Activated T-cell treated with anti-CD3 and anti-CD28 coated beads, Interleukin-2, amount 50 U/mL, for 72 hours (primary cell): ENCODE measurements around the gene MRM2. TPM values are rescaled to one million over a fixed set of nuclear protein-coding genes. Genes with fewer than 3 reads are reported as not detected.
A peak's percentile ranks its signal among the peaks of the same experiment; 100 is the strongest.

ENCODE experiments used
- ATAC-seq, 2 donors: fragments of 150-1000 bp; cut with Tn5 transposase; replicated peaks in 1 of 2; 2 replicates each; pipeline ENCODE4 v1.10.0; 2021; ENCODE audit warnings: moderate library complexity in 2 of 2, mild to moderate bottlenecking in 1 of 2
- DNase-seq, 2 donors: peaks; one replicate each; pipeline ENCODE4 v3.0.0; 2021 to 2022; ENCODE audit warnings: mixed read lengths in 1 of 2
- H3K27ac Mint-ChIP-seq: one replicate; pipeline ENCODE4 v1.8.0; 2022; ENCODE audit warnings: mild to moderate bottlenecking, moderate library complexity, mixed read lengths
- H3K27me3 Mint-ChIP-seq: one replicate; pipeline ENCODE4 v1.8.0; 2022; ENCODE audit warnings: low read depth, mixed read lengths
- H3K36me3 Mint-ChIP-seq, 2 donors: one replicate each; pipeline ENCODE4 v1.8.0; 2022; ENCODE audit warnings: mixed read lengths in 2 of 2, mild to moderate bottlenecking in 1 of 2; ENCODE audit not compliant: insufficient read depth in 2 of 2
- H3K4me1 Mint-ChIP-seq: one replicate; pipeline ENCODE4 v1.8.0; 2022; ENCODE audit warnings: low read depth, mixed read lengths
- H3K4me3 Mint-ChIP-seq, 2 donors: one replicate each; pipeline ENCODE4 v1.8.0; 2022; ENCODE audit warnings: mild to moderate bottlenecking in 2 of 2, mixed read lengths in 2 of 2, moderate library complexity in 2 of 2
- H3K9me3 Mint-ChIP-seq, 2 donors: one replicate each; pipeline ENCODE4 v1.8.0; 2022; ENCODE audit warnings: mixed read lengths in 2 of 2
- total RNA-seq, 2 donors: library from RNA; stranded (reverse); gene quantifications; one replicate each; pipeline ENCODE4 v1.2.3, GENCODE V29; 2022

MRM2 gene
- total RNA-seq, 2 donors from 2014 or later: 31.7 to 39.9 TPM

GRCh38 chr7:2259480-2259879 is 17.5 kb upstream of the MRM2 start:
- DNase-seq (no peak), ATAC-seq (no peak)
- no peaks in the 10 kb centered on the region for H3K9me3 Mint-ChIP-seq
- H3K4me1 Mint-ChIP-seq: peaks cover 9% of the 10 kb centered on the region
- H3K27ac Mint-ChIP-seq: peak overlapping the region; percentile 72
- no peak overlapping the region for H3K4me3 Mint-ChIP-seq
- H3K27me3 Mint-ChIP-seq: no peaks in the 10 kb centered on the region
- peaks cover 0 to 2% of the 10 kb centered on the region in 2 donors for H3K36me3 Mint-ChIP-seq

DNA sequence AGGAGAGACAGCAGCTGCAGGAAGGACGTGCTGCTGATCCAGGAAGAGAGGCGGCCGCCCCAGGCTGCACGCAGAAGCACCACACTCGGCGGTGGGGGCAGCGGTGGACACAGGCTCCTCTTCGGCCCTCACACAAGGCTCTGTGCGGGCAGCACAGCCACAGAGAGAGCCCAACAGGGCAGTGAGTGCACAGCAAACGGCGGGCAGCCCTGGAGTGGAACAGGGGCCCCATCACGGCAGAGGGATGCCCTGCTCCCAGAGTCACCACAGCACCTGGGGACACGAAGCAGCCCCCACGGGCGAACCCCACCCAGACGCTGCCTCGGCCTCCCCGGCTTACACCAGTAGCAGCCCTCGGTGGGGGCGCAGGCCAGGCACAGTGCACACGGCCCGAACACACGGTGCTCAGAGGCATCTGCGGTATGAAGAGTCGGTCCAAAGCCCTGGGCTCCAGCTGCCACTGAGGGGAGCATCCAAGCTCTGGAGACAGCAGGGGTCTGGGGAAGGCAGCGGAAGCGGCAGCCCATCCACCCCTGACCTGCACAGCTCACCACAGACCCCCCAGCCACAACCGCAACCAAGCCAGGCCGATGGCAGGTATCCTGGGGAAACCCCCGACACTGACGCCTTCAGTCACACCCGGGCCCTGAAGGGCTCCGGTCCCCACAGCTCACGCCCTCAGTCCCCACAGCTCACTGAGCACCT is 16.8 kb upstream of the MRM2 start:
- no peaks in the 10 kb centered on the region for H3K27me3 Mint-ChIP-seq
- peaks cover 9% of the 10 kb centered on the region for H3K4me1 Mint-ChIP-seq
- H3K4me3 Mint-ChIP-seq: no peak overlapping the region
- H3K27ac Mint-ChIP-seq: no peak overlapping the region
- no peaks in the 10 kb centered on the region for H3K9me3 Mint-ChIP-seq
- DNase-seq (no peak), ATAC-seq (no peak)
- H3K36me3 Mint-ChIP-seq: no peaks in the 10 kb centered on the region

DNA sequence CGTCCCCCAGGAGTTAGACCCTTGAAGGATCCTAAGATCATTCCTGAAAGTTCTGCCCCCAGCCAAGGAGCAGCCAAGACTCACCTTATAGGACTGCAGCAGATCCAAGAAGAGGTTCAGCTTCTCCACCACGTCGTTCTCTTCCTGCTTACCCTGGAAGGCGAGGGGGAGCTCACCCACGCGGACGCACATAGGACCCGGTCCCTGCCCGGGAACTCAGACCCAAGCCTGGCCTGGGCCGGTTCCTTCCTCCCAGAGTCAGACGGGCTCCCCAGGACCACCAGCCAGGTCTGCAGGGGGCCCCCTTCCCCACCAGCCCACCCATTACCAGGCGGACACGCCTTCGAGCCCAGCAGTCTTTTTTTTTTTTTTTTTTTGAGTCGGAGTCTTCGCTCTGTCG is 15.6 kb upstream of the MRM2 start:
- Mint-ChIP-seq H3K9me3 (no peaks in the 10 kb centered on the region), H3K4me3 (no peak overlapping the region), H3K36me3 (no peaks in the 10 kb centered on the region), H3K27me3 (no peaks in the 10 kb centered on the region), H3K27ac (no peak overlapping the region), H3K4me1 (peaks cover 9% of the 10 kb centered on the region)
- ATAC-seq: no peak
- no peak for DNase-seq

- Mint-ChIP-seq H3K9me3 (no peaks in the 10 kb centered on the region), H3K4me3 (no peak overlapping the region), H3K27ac (no peak overlapping the region), H3K36me3 (no peaks in the 10 kb centered on the region), H3K4me1 (peaks cover 8% of the 10 kb centered on the region), H3K27me3 (no peaks in the 10 kb centered on the region)
- ATAC-seq: no peak
- no peak for DNase-seq
Observed at GRCh38 chr7:2257046-2257551, 15.1 kb upstream of the MRM2 start.

GRCh38 chr7:2256306-2257045 is 14.5 kb upstream of the MRM2 start:
- Mint-ChIP-seq H3K9me3 (no peaks in the 10 kb centered on the region), H3K4me3 (no peak overlapping the region), H3K27ac (no peak overlapping the region), H3K27me3 (no peaks in the 10 kb centered on the region), H3K36me3 (no peaks in the 10 kb centered on the region), H3K4me1 (peaks cover 2% of the 10 kb centered on the region)
- no peak for ATAC-seq
- DNase-seq: no peak

DNA sequence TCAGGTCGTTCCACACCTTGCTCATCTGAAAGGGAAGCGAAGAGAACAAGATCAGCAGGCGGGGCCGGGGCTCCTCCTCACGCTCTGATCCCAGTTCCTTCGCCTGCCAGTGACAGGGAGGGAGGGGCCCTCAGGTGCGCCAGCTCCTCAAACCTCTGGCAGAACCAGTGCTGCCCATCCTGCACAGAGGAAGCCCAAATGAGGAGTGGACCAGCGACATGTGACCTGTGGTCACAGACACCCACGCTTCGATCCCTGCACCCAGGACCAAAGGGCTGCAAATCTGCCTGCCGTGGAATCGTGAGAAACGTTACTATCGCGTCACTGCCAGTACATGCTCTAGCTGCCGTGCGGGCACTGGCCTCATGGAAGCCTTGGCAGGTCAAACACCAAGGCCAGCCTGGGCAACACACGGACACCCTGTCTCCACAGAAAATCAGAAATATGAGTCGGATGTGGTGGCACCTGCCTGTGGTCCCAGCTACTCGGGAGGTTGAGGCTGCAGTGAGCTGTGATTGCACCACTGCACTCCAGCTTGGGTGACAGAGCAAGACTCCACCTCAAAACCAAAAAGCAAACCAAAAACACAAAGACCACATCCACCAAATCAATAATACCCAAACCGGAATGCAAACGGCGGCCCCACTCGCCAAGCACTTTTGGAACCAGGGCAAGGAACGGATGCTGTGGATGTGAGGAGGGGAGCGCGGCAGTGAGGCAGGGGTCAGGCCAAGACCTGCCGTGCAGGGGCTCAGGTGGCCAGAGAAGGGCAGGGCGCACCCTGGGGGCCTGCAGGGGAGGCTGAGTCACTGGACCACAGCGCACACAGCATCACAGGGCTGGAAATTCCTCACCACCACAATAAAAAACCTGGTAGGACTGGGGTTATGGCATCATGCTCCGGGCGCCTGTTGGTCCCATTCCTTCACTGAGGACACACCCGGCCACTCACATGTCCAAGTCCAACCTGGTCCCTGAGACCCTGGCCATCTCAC is 13.4 kb upstream of the MRM2 start:
- DNase-seq: no peak
- Mint-ChIP-seq H3K4me3 (no peak overlapping the region), H3K27me3 (no peaks in the 10 kb centered on the region), H3K4me1 (no peaks in the 10 kb centered on the region), H3K27ac (no peak overlapping the region), H3K9me3 (no peaks in the 10 kb centered on the region), H3K36me3 (no peaks in the 10 kb centered on the region)
- ATAC-seq: peak; percentile 30 to 44

GRCh38 chr7:2254429-2255144 is 12.6 kb upstream of the MRM2 start:
- no peak overlapping the region for H3K4me3 Mint-ChIP-seq
- ATAC-seq (no peak), DNase-seq (no peak)
- no peaks in the 10 kb centered on the region for H3K27me3 Mint-ChIP-seq
- peaks cover 0 to 4% of the 10 kb centered on the region in 2 donors for H3K36me3 Mint-ChIP-seq
- H3K9me3 Mint-ChIP-seq: no peaks in the 10 kb centered on the region
- no peaks in the 10 kb centered on the region for H3K4me1 Mint-ChIP-seq
- no peak overlapping the region for H3K27ac Mint-ChIP-seq

DNA sequence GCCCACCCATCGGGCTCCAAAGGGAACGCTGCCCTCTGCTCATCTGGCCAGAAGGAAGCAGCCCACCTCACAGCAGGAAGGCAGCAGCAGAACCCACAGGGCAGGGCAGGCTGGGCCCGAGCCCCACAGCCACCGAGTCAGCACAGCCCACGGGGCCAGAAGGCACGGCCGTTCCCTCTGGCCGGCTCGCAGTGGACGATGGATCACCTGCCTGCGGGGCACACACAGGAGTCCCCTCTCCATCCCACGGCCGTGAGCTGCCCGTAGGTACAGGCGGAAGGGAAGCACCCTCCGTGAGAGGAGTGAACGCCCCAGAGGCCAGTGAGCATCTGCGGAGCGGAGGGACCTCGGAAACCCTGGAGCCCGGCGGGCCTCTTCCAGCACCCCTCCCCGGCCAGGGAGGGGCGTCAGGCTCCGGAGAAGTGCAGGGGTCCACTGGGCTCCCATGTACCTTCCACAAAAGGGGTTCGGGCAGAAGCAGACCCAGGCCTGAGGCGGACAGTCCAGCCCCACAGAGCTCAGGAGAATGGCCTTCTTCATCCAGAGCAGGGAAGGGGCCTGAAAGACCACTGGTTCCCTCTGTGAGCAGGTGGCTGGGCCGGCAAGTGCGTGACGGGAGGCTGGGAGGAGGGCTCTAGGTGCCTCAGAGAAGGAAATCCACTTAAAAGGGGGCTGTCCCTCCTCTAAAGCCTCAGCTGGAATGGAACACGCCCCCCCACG is 11.7 kb upstream of the MRM2 start:
- no peak overlapping the region for H3K27ac Mint-ChIP-seq
- H3K4me1 Mint-ChIP-seq: peaks cover 7% of the 10 kb centered on the region
- ATAC-seq (no peak), DNase-seq (no peak)
- no peaks in the 10 kb centered on the region for H3K9me3 Mint-ChIP-seq
- H3K27me3 Mint-ChIP-seq: no peaks in the 10 kb centered on the region
- H3K4me3 Mint-ChIP-seq: no peak overlapping the region
- H3K36me3 Mint-ChIP-seq: peaks cover 0 to 4% of the 10 kb centered on the region in 2 donors

DNA sequence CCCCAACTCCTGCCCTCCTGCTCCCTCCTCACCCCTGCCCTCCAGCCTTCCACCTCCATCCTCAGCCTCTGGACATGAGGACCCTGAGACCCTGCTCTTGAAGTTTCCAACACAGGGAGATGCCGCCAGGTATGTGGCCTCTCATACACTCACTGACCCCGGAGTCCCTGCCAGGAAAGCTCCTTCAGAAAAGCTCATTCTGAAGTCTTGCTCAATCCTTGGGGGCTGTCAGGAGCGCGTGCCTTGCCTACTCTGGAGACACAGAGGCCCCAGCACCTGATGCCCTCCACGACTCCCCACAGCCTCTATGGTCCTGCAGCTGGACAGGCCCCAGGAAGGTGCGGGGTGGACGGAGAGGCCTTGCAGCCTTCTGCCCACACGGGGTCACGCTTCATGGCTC is 11.0 kb upstream of the MRM2 start:
- DNase-seq: no peak
- Mint-ChIP-seq H3K36me3 (peaks cover 0 to 4% of the 10 kb centered on the region in 2 donors), H3K9me3 (no peaks in the 10 kb centered on the region), H3K27me3 (no peaks in the 10 kb centered on the region), H3K4me3 (no peak overlapping the region), H3K4me1 (peaks cover 11% of the 10 kb centered on the region), H3K27ac (no peak overlapping the region)
- ATAC-seq: no peak

DNA sequence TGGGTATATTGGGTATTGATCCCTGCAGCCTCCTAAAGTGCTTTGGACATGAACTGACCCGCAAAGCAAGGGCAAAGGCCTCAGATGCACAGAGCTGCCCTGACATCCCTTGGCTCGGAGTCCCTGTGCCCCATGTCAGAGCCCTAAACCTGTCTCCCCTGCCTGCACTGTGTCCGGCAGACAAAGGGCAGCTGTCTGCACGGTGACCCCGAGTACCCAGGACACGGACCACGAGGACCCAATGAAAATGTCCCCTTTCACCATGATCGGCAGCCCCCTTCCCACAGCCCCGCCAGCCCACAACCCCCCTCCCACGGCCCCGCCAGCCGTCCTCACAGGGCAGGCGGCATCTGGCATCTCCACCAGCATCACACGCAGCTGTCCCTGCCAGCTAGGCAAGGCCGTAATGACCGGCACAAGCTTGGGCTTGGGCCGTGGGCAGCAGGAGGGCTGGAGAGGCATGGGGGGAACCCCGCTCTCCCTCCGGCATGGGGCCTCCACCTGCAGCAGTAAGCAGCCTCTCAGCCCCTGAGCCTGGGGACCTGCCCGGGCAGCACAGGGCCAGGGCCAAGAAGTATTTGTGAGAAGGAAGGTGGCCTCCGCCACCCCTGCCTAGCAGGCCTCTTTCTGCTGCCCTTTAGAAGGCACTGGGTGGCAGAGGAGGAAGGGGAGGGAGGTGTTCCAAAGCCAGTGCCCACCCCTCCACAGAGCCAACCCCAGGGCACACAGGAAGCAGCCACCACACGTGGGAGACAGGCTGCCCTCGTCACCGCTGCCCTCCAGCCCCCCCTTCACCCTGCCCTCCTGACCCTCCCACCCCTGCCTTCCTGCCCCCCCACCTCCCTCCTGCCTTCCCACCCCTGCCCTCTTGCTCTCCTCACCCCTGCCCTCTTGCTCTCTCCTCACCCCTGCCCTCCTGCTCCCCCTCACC is 10.1 kb upstream of the MRM2 start:
- no peak for DNase-seq

DNA sequence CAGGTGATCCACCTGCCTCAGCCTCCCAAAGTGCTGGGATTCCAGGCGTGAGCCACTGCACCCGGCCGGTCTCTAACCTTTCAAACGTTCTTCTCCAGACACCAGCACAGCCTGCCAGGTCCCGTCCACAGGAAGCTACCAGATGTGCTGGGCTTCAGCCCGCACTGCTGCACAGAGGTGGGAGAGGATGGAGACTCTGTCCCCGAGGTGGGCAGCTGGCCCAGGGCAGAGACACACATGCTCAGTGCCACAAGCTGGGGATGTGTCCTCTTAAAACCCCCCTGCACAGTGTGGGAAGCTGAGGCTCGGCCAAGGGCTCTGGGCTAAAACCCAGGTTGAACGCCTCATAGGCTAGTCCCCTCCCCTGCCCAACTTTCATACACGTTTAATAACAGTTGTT is 9.4 kb upstream of the MRM2 start:
- ATAC-seq (no peak), DNase-seq (no peak)
- Mint-ChIP-seq H3K4me1 (peaks cover 14% of the 10 kb centered on the region), H3K4me3 (no peak overlapping the region), H3K9me3 (no peaks in the 10 kb centered on the region), H3K27ac (no peak overlapping the region), H3K36me3 (peaks cover 0 to 4% of the 10 kb centered on the region in 2 donors), H3K27me3 (no peaks in the 10 kb centered on the region)

More for the DNA sequence above, 10.1 kb upstream of the MRM2 start:
- peaks cover 0 to 4% of the 10 kb centered on the region in 2 donors for H3K36me3 Mint-ChIP-seq
- no peak overlapping the region for H3K4me3 Mint-ChIP-seq
- H3K27ac Mint-ChIP-seq: no peak overlapping the region
- H3K9me3 Mint-ChIP-seq: no peaks in the 10 kb centered on the region
- H3K27me3 Mint-ChIP-seq: no peaks in the 10 kb centered on the region
- peak; percentile 23 to 28 for ATAC-seq
- peaks cover 14% of the 10 kb centered on the region for H3K4me1 Mint-ChIP-seq
